HepG2 (cell line): ENCODE measurements around the gene PFKL. TPM values are rescaled to one million over a fixed set of nuclear protein-coding genes. Genes with fewer than 3 reads are reported as not detected.

Source experiments
- ATAC-seq: fragments of 200-7000 bp; cut with Tn5 transposase; 3 replicates; pipeline ENCODE4 v1.9.1; 2020; ENCODE audit warnings: mild to moderate bottlenecking, moderate library complexity
- BruUV-seq: library from RNA; stranded (reverse); fragments of 400-500 nt; replicated peaks from 2 replicates; lab custom pipeline; 2021; lab: Mats Ljungman, UMichigan
- CTCF ChIA-PET: fragments of 300-600 bp; formaldehyde crosslinking; extraction: SDS; loops from one replicate; lab custom pipeline; 2021; ENCODE audit warnings: low total read pairs, inconsistent platforms, low intra/inter-chr PET ratio; lab: Yijun Ruan, JAX
- POLR2A ChIA-PET: fragments of 350-600 bp; sonication (Branson Sonifier 250); formaldehyde crosslinking; loops from one replicate; lab custom pipeline; 2020; ENCODE audit warnings: antibody characterized with exemption, inconsistent platforms; lab: Yijun Ruan, JAX
- DNase-seq: peaks from one replicate; pipeline ENCODE4 v3.0.0-alpha.2; 2015; ENCODE audit warnings: low spot score
- FAIRE-seq: peaks from 3 replicates; lab custom pipeline; 2011; peaks lifted over from hg19 to GRCh38; lab: Jason Lieb, UNC
- H2AFZ ChIP-seq: one replicate; pipeline ENCODE4 v1.6.1; 2011; ENCODE audit warnings: low read length, inconsistent platforms
- H3K27ac ChIP-seq: fragments of 300-600 bp; 3 replicates; pipeline ENCODE4 v1.8.0; 2011; ENCODE audit warnings: mixed run types, mild to moderate bottlenecking, mixed read lengths, low read length, inconsistent platforms; ENCODE audit not compliant: insufficient read depth; ENCODE audit errors: extremely low read length
- H3K27me3 ChIP-seq, 2 experiments: fragments of 200-600 bp in 1 of 2; 2 replicates in 1 of 2; 3 replicates in 1 of 2; pipeline versions ENCODE4 v1.6.0 to v1.8.0; 2011; ENCODE audit warnings: low read length in 2 of 2, mild to moderate bottlenecking in 2 of 2, moderate library complexity in 2 of 2, inconsistent platforms in 1 of 2; ENCODE audit not compliant: insufficient read depth in 2 of 2, control insufficient read depth in 1 of 2
- H3K36me3 ChIP-seq, 2 experiments: fragments of 200-600 bp in 1 of 2; replicated peaks in 1 of 2; 2 replicates in 1 of 2; 3 replicates in 1 of 2; pipeline versions ENCODE4 v1.5.1 to v1.8.0; 2011; ENCODE audit warnings: low read length in 2 of 2, inconsistent platforms in 1 of 2; ENCODE audit not compliant: insufficient read depth in 2 of 2, control insufficient read depth in 1 of 2
- H3K4me1 ChIP-seq: 2 replicates; pipeline ENCODE4 v1.5.1; 2012; ENCODE audit warnings: low read length, inconsistent platforms; ENCODE audit not compliant: insufficient read depth
- H3K4me2 ChIP-seq: 2 replicates; pipeline ENCODE4 v1.6.0; 2011; ENCODE audit warnings: low read depth, low read length, inconsistent platforms
- H3K4me3 ChIP-seq, 3 experiments: fragments of 200-600 bp in 1 of 3; sonication (generic), shearing (Covaris generic) in 1 of 3; replicated peaks in 1 of 3; 2 replicates each; pipeline ENCODE4 v1.5.1; 2011 to 2016; ENCODE audit warnings: low read length in 3 of 3, inconsistent platforms in 2 of 3, low read depth in 2 of 3, mild to moderate bottlenecking in 2 of 3, control low read depth in 1 of 3, mixed read lengths in 1 of 3; ENCODE audit not compliant: insufficient read depth in 1 of 3
- H3K79me2 ChIP-seq: one replicate; pipeline ENCODE4 v1.6.1; 2011; ENCODE audit warnings: low read length, inconsistent platforms; ENCODE audit not compliant: insufficient read depth
- H3K9ac ChIP-seq: 2 replicates; pipeline ENCODE4 v1.6.0; 2011; ENCODE audit warnings: mild to moderate bottlenecking, low read depth, low read length, inconsistent platforms; ENCODE audit not compliant: insufficient read depth
- H3K9me3 ChIP-seq: 2 replicates; pipeline ENCODE4 v1.5.1; 2012; ENCODE audit warnings: mild to moderate bottlenecking, low read length
- H4K20me1 ChIP-seq: 2 replicates; pipeline ENCODE4 v1.6.0; 2011; ENCODE audit warnings: inconsistent platforms, mild to moderate bottlenecking, low read length, moderate library complexity; ENCODE audit not compliant: insufficient read depth
- AGO1 ChIP-seq: fragments of 200-400 bp; formaldehyde crosslinking; IDR thresholded peaks from 2 replicates; pipeline ENCODE4 v1.6.1; 2017; ENCODE audit warnings: mild to moderate bottlenecking, low read depth, low read length, moderate library complexity; ENCODE audit not compliant: poor library complexity, severe bottlenecking
- AGO2 ChIP-seq: fragments of 200-400 bp; formaldehyde crosslinking; optimal IDR thresholded peaks from 2 replicates; pipeline ENCODE3; 2017; ENCODE audit warnings: mild to moderate bottlenecking, low read depth, low read length, moderate library complexity
- HNRNPL ChIP-seq: fragments of 200-400 bp; formaldehyde crosslinking; IDR thresholded peaks from 2 replicates; pipeline ENCODE4 v1.6.1; 2017; ENCODE audit warnings: mild to moderate bottlenecking, low read depth, low read length
- MLLT10 ChIP-seq: sonication (generic); formaldehyde crosslinking; IDR thresholded peaks from 2 replicates; pipeline ENCODE4 v1.4.0; 2020; ENCODE audit warnings: missing genetic modification reagents
- SOX13 ChIP-seq, 3 experiments: fragments of 450-650 bp in 1 of 3; sonication (generic) in 1 of 3; formaldehyde crosslinking in 1 of 3; IDR thresholded peaks in 2 of 3; conservative IDR thresholded peaks in 1 of 3; 2 replicates each; pipeline versions ENCODE4 v1.5.0 to v1.6.1; 2016 to 2020; ENCODE audit warnings: antibody characterized with exemption in 1 of 3, mild to moderate bottlenecking in 1 of 3, missing compliant biosample characterization in 1 of 3, missing genetic modification reagents in 1 of 3, moderate library complexity in 1 of 3
- SSRP1 ChIP-seq: IDR thresholded peaks from 2 replicates; pipeline ENCODE4 v1.6.1; 2016; ENCODE audit warnings: control low read depth
- ZNF652 ChIP-seq: IDR thresholded peaks from 2 replicates; pipeline ENCODE4 v1.6.1; 2016; ENCODE audit warnings: low read depth, borderline replicate concordance
- WGBS: methylation state at CpG from one replicate; pipeline ENCODE4 v1.1.6; 2017; ENCODE audit warnings: low lambda C conversion rate; 5-methylcytosine and 5-hydroxymethylcytosine counted together
- in situ Hi-C: cut with HindIII; loops from 2 replicates; pipeline ENCODE4 v1.10.0; 2017; ENCODE audit warnings: low pct_unique_long_range_greater_than_20kb; ENCODE audit not compliant: extremely low pct_ligation_motif_present
- intact Hi-C: fragments of 100-400 bp; cut with micrococcal nuclease; formaldehyde crosslinking; loops from one replicate; pipeline ENCODE4 v1.10.0; 2022; ENCODE audit not compliant: unreplicated experiment
- polyA plus RNA-seq, 8 experiments: library from polyadenylated mRNA; depleted of rRNA in 3 of 8; stranded (reverse) in 7 of 8; unstranded in 1 of 8; fragments of >200 nt; fragmentation: Illumina TruSeq in 4 of 8; extraction: Trizol in 4 of 8; gene quantifications; 2 replicates each; pipeline versions ENCODE4 v1.2.1 to v1.2.3, GENCODE V29; 2011 to 2016; ENCODE audit warnings: low read depth in 4 of 8, missing spikeins in 1 of 8, mixed read lengths in 1 of 8; ENCODE audit not compliant: insufficient read depth in 1 of 8
- total RNA-seq, 5 experiments: library from RNA; depleted of rRNA; stranded (reverse); fragments of >200 nt; fragmentation: Illumina TruSeq; extraction: Trizol; gene quantifications; 2 replicates each; pipeline ENCODE4 v1.2.3, GENCODE V29; 2016; ENCODE audit warnings: low read depth in 1 of 5
- TF ChIP-seq, protein P1 (sequence below): IDR thresholded peaks from 2 replicates; pipeline ENCODE4 v1.6.1; 2016; ENCODE audit warnings: low read depth, control low read depth
- TF ChIP-seq, protein P2 (sequence below): sonication (generic); formaldehyde crosslinking; IDR thresholded peaks from 2 replicates; pipeline ENCODE4 v1.4.0; 2020; ENCODE audit warnings: missing genetic modification reagents
- TF ChIP-seq, protein P3 (sequence below): sonication (generic); formaldehyde crosslinking; IDR thresholded peaks from 2 replicates; pipeline ENCODE4 v1.4.0; 2020; ENCODE audit warnings: mild to moderate bottlenecking, low read depth, missing genetic modification reagents
- TF ChIP-seq, protein P4 (sequence below): sonication (generic); formaldehyde crosslinking; IDR thresholded peaks from 2 replicates; pipeline ENCODE4 v1.8.1; 2023; ENCODE audit warnings: mild to moderate bottlenecking, moderate library complexity, missing genetic modification reagents

PFKL gene
- total and polyA plus RNA-seq, 2 of the 13 experiments (the other 11 are each of a cell fraction or from before 2014, with no cell fraction given): 92.8 to 106 TPM

DNA sequence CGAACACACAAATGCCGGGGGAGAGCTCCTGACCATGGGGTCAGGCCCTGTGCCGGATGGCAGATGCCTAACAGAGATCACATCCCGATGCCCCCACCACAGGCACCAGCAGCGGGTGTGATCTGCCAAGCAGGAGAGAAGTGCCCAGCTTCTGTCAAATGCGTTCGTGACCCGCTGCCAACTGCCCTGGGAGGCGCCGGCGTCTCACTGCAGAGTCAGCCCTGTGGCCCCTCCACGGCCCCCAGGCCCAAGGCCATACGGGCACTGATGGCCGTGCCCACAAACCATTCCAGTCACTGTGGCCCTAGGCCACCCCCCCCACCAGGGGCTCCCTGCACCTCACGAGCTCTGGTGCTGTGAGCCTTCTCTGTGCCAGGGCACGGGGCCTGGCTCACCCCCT lies 31.4 kb downstream of the PFKL start:
- ChIA-PET CTCF (no interaction called here), POLR2A (no interaction called here)
- Histone ChIP-seq H3K9ac (no peak overlapping the region), H3K27ac (no peak overlapping the region), H3K4me3 (no peak overlapping the region), H3K79me2 (no peaks in the 10 kb centered on the region), H2AFZ (no peak overlapping the region), H3K4me1 (no peaks in the 10 kb centered on the region), H3K4me2 (no peak overlapping the region), H3K27me3 (no peaks in the 10 kb centered on the region), H3K36me3 (peaks cover 7 to 13% of the 10 kb centered on the region in 2 experiments; a peak in 3 of 5 replicates), H4K20me1 (no peaks in the 10 kb centered on the region), H3K9me3 (no peaks in the 10 kb centered on the region)
- FAIRE-seq (no peak), ATAC-seq (no peak; the same call in 2 of the 3 replicates), DNase-seq (no peak)
- intact Hi-C loops: no loop called here
- BruUV-seq: no TSS peak
- WGBS: 100% methylated on average over 2 of the region's 16 CpGs
- in situ Hi-C loops: no loop called here
- TF ChIP-seq MLLT10 (CRISPR knock-in tag) (no peak), SOX13 (IDR thresholded peaks at IDR 0.05) (no peak), SOX13 (CRISPR knock-in tag; conservative IDR thresholded peaks at IDR 0.05 in 1 of 2, IDR thresholded peaks at IDR 0.05 in 1 of 2) (no peak), ZNF652 (CRISPR knock-in tag) (no peak), SSRP1 (CRISPR knock-in tag) (no peak), AGO2 (peak; percentile 27), HNRNPL (0 out of 2 replicates have a peak, but pooled peaks have one; percentile 23), AGO1 (peak; percentile 86)
- TF ChIP-seq, protein P1, sequence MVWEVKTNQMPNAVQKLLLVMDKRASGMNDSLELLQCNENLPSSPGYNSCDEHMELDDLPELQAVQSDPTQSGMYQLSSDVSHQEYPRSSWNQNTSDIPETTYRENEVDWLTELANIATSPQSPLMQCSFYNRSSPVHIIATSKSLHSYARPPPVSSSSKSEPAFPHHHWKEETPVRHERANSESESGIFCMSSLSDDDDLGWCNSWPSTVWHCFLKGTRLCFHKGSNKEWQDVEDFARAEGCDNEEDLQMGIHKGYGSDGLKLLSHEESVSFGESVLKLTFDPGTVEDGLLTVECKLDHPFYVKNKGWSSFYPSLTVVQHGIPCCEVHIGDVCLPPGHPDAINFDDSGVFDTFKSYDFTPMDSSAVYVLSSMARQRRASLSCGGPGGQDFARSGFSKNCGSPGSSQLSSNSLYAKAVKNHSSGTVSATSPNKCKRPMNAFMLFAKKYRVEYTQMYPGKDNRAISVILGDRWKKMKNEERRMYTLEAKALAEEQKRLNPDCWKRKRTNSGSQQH (CRISPR knock-in tag): no peak
- TF ChIP-seq, protein P2, sequence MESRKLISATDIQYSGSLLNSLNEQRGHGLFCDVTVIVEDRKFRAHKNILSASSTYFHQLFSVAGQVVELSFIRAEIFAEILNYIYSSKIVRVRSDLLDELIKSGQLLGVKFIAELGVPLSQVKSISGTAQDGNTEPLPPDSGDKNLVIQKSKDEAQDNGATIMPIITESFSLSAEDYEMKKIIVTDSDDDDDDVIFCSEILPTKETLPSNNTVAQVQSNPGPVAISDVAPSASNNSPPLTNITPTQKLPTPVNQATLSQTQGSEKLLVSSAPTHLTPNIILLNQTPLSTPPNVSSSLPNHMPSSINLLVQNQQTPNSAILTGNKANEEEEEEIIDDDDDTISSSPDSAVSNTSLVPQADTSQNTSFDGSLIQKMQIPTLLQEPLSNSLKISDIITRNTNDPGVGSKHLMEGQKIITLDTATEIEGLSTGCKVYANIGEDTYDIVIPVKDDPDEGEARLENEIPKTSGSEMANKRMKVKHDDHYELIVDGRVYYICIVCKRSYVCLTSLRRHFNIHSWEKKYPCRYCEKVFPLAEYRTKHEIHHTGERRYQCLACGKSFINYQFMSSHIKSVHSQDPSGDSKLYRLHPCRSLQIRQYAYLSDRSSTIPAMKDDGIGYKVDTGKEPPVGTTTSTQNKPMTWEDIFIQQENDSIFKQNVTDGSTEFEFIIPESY (CRISPR knock-in tag): peak; percentile 40; the same call in 1 of the 2 replicates
- TF ChIP-seq, protein P3, sequence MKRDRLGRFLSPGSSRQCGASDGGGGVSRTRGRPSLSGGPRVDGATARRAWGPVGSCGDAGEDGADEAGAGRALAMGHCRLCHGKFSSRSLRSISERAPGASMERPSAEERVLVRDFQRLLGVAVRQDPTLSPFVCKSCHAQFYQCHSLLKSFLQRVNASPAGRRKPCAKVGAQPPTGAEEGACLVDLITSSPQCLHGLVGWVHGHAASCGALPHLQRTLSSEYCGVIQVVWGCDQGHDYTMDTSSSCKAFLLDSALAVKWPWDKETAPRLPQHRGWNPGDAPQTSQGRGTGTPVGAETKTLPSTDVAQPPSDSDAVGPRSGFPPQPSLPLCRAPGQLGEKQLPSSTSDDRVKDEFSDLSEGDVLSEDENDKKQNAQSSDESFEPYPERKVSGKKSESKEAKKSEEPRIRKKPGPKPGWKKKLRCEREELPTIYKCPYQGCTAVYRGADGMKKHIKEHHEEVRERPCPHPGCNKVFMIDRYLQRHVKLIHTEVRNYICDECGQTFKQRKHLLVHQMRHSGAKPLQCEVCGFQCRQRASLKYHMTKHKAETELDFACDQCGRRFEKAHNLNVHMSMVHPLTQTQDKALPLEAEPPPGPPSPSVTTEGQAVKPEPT (CRISPR knock-in tag): no peak
- TF ChIP-seq, protein P4, sequence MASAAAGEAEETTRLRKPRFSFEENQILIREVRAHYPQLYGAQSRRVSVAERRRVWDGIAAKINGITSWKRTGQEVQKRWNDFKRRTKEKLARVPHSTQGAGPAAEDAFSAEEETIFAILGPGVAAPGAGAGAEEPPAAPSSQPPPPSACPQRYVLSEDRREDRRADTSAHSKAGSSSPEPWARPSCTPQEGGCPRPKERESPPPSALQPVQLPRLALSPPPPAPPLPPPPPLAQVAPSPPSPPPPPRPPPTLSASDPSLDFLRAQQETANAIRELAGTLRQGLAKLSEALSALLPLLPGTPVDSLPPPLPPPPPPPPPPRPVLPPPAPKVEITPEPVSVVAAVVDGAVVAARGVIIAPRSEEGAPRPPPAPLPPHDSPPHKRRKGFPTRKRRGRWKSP: no peak
